ENCODE measurements around the gene ADAMTS8. TPM values are rescaled to one million over a fixed set of nuclear protein-coding genes. Genes with fewer than 3 reads are reported as not detected.

The ADAMTS8 gene
- total and polyA plus RNA-seq, 2 donors (not counting 3 experiments of a cell fraction or from before 2014, with no cell fraction given), result not detected

GRCh38 chr11:130411223-130411622 lies 17.2 kb downstream of the ADAMTS8 start:
- H3K4me3 ChIP-seq (replicated peaks in 1 of 3; ENCODE audit: insufficient read depth in 1 of 3, low read depth in 1 of 3, low read length in 3 of 3), result no peak overlapping the region
- no peak overlapping the region for H3K27ac ChIP-seq (ENCODE audit: insufficient read depth, low read depth, low read length)
- POLR2A ChIA-PET, result no interaction called here
- intact Hi-C loops (cut with micrococcal nuclease), result no loop called here
- BruUV-seq (replicated peaks), result no TSS peak
- FAIRE-seq (no peak), DNase-seq (ENCODE audit: low read depth, low spot score) (no peak)
- H4K20me1 ChIP-seq (replicated peaks; ENCODE audit: control insufficient read depth, extremely low read depth, insufficient read depth, low read length), result no peaks in the 10 kb centered on the region
- H3K79me2 ChIP-seq (ENCODE audit: control insufficient read depth, insufficient read depth, low read length), result no peaks in the 10 kb centered on the region
- CTCF ChIA-PET, result no interaction called here
- H3K9me3 ChIP-seq (replicated peaks; ENCODE audit: control insufficient read depth, insufficient read depth, low read length), result no peaks in the 10 kb centered on the region
- H3K9ac ChIP-seq (replicated peaks; ENCODE audit: extremely low read depth, insufficient read depth, low read length), result no peak overlapping the region
- TF ChIP-seq GATA2 (IDR thresholded peaks at IDR 0.05; ENCODE audit: insufficient read depth, insufficient read length, low read depth, low read length), result no peak
- no peak for TF ChIP-seq FOS (IDR thresholded peaks at IDR 0.05; ENCODE audit: borderline replicate concordance, insufficient read depth, low read length)
- no peak for TF ChIP-seq MYC (IDR thresholded peaks at IDR 0.05; ENCODE audit: low read depth, low read length)
- no peak for TF ChIP-seq POLR2AphosphoS5 (IDR thresholded peaks at IDR 0.05; ENCODE audit: insufficient read depth, low read depth, low read length)
- no peak for TF ChIP-seq CTCF (IDR thresholded peaks at IDR 0.05; ENCODE audit: extremely low read depth in 1 of 2, insufficient read depth in 1 of 2, low read depth in 1 of 2, low read length in 2 of 2)
- no peak for TF ChIP-seq POLR2A (IDR thresholded peaks at IDR 0.05; ENCODE audit: low read depth, low read length)
- TF ChIP-seq EZH2 (IDR thresholded peaks at IDR 0.05; ENCODE audit: borderline replicate concordance, low read depth, low read length, severe bottlenecking), result no peak
- TF ChIP-seq JUN (IDR thresholded peaks at IDR 0.05; ENCODE audit: borderline replicate concordance, insufficient read depth, insufficient read length, low read depth), result no peak
- TF ChIP-seq MAX (IDR thresholded peaks at IDR 0.05; ENCODE audit: insufficient read depth, insufficient read length), result no peak
- no peaks in the 10 kb centered on the region for H3K4me1 ChIP-seq (ENCODE audit: control insufficient read depth, extremely low read depth, insufficient read depth, low read length)
- dilution Hi-C loops (cut with MboI; ENCODE audit: extremely low pct_ligation_motif_present, low sequenced_read_pairs), result no loop called here
- H2AFZ ChIP-seq (ENCODE audit: low read depth, low read length), result no peak overlapping the region
- H3K36me3 ChIP-seq (ENCODE audit: control insufficient read depth in 2 of 2, extremely low read depth in 1 of 2, insufficient read depth in 2 of 2, low read length in 2 of 2), result no peaks in the 10 kb centered on the region
- no peaks in the 10 kb centered on the region for H3K9me1 ChIP-seq (replicated peaks; ENCODE audit: control insufficient read depth, extremely low read depth, insufficient read depth, low read length)
- H3K4me2 ChIP-seq (ENCODE audit: insufficient read depth, low read length), result no peak overlapping the region
- no peaks in the 10 kb centered on the region for H3K27me3 ChIP-seq (ENCODE audit: control insufficient read depth in 2 of 2, insufficient read depth in 2 of 2, low read length in 2 of 2)

All from endothelial cell of umbilical vein (primary cell).